ENCODE results near the gene TNFRSF19.

DNA sequence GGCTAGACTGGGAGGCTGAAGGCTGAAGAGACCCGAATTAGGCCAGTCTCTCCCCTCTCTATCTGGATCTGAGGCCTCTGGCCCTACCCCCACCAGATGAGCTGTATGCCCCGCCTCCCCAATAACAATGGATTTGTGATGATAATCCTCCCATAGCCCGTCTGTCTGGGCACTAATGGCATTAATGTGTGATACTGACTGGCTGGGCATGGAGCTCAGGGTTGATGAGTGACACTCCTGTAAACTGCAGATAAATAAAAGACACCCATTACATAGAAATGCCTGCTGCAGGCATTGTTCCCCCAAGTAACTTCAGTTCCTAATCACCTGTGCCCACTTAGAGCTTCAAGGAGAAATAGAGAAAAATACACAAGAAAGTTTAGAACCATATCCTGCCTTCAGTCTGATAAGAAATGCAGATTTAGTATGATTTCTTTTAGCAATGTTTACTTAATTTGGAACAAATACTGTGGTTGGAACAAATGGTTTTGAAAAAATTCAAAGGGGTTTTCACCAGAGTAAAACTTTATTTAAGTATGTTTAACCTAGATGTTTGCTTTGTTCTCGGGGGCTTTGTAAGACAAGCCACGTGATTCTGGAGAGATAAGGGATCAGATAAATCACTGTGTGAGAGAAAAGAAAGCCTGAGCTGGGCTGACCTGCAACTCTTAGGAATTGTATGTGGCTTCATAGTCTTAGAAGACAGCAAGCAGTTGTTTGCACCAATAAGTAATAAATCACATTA lies 60.3 kb downstream of the TNFRSF19 start:
- TF ChIP-seq CTCF (IDR thresholded peaks at IDR 0.05) (no peak), EP300 (IDR thresholded peaks at IDR 0.05) (no peak), POLR2A (IDR thresholded peaks at IDR 0.05) (no peak)

All from stomach (tissue), 4 donors.